Stimulated activated CD8-positive, alpha-beta memory T cell treated with anti-CD3 and anti-CD28 coated beads, Interleukin-2, amount 100 ng/mL, for 1 hour (primary cell): ENCODE measurements around the gene MKLN1.
"Not testable (repeated sequence)": the region's sequence is repeated elsewhere in the genome, so short reads cannot be mapped to it uniquely, and the experiment has no call there.

Experiments used
- DNase-seq, 2 donors: peaks; one replicate each; pipeline ENCODE4 v3.0.0-alpha.2; 2020; ENCODE audit warnings: low read depth in 2 of 2

MKLN1 gene

GRCh38 chr7:131312838-131313237 lies 14.8 kb upstream of the MKLN1 start:
- DNase-seq: no peak

- no peak for DNase-seq
Observed at GRCh38 chr7:131320603-131321002, 7.1 kb upstream of the MKLN1 start.

- DNase-seq: no peak
Observed at GRCh38 chr7:131321656-131322055, 6.0 kb upstream of the MKLN1 start.

GRCh38 chr7:131322061-131322460 lies 5.6 kb upstream of the MKLN1 start:
- no peak for DNase-seq

- DNase-seq: no peak
Observed at GRCh38 chr7:131322861-131323260, 4.8 kb upstream of the MKLN1 start.

GRCh38 chr7:131325179-131325840 lies 2.4 kb upstream of the MKLN1 start:
- no peak for DNase-seq

- DNase-seq: no peak
Observed at GRCh38 chr7:131326576-131326975, 1.1 kb upstream of the MKLN1 start.

- no peak for DNase-seq
Observed at GRCh38 chr7:131327049-131327625, 539 bp upstream of the MKLN1 start.

- DNase-seq: no peak
Observed at GRCh38 chr7:131328377-131329175, 900 bp downstream of the MKLN1 start.

- DNase-seq: no peak
Observed at GRCh38 chr7:131329176-131329570, 1.5 kb downstream of the MKLN1 start.

- DNase-seq: no peak
Observed at GRCh38 chr7:131330299-131330698, 2.6 kb downstream of the MKLN1 start.

GRCh38 chr7:131331806-131332205 lies 4.1 kb downstream of the MKLN1 start:
- DNase-seq: no peak

- DNase-seq: not testable (repeated sequence)
Observed at GRCh38 chr7:131332729-131333128, 5.1 kb downstream of the MKLN1 start.

GRCh38 chr7:131335639-131336381 lies 8.1 kb downstream of the MKLN1 start:
- DNase-seq: no peak

- no peak for DNase-seq
Observed at GRCh38 chr7:131336956-131337355, 9.3 kb downstream of the MKLN1 start.

- DNase-seq: no peak
Observed at GRCh38 chr7:131338173-131338572, 10.5 kb downstream of the MKLN1 start.

- DNase-seq: no peak
Observed at GRCh38 chr7:131338691-131339390, 11.2 kb downstream of the MKLN1 start.

- no peak for DNase-seq
Observed at GRCh38 chr7:131341690-131342089, 14.0 kb downstream of the MKLN1 start.

GRCh38 chr7:131342864-131343442 lies 15.3 kb downstream of the MKLN1 start:
- no peak for DNase-seq

GRCh38 chr7:131346885-131347592 lies 19.4 kb downstream of the MKLN1 start:
- no peak for DNase-seq

GRCh38 chr7:131352032-131352431 lies 24.4 kb downstream of the MKLN1 start:
- no peak for DNase-seq
